GM21447 (cell line): ENCODE measurements around the gene GNL1.
"Not testable (repeated sequence)": the region's sequence is repeated elsewhere in the genome, so short reads cannot be mapped to it uniquely, and the experiment has no call there.

Experiments
- ATAC-seq: cut with Tn5 transposase; IDR thresholded peaks from one replicate; pipeline ENCODE4 v1.9.1; 2021; ENCODE audit not compliant: unreplicated experiment

The GNL1 gene

GRCh38 chr6:30500421-30501355 is 55.6 kb downstream of the GNL1 start:
- no peak for ATAC-seq

GRCh38 chr6:30498705-30499104 is 57.6 kb downstream of the GNL1 start:
- ATAC-seq = not testable (repeated sequence)

- no peak for ATAC-seq
Observed at GRCh38 chr6:30497714-30498113, 58.6 kb downstream of the GNL1 start.

GRCh38 chr6:30497261-30497599 is 59.1 kb downstream of the GNL1 start:
- not testable (repeated sequence) for ATAC-seq

GRCh38 chr6:30495993-30496392 is 60.3 kb downstream of the GNL1 start:
- ATAC-seq = no peak

GRCh38 chr6:30495060-30495459 is 61.2 kb downstream of the GNL1 start:
- ATAC-seq = not testable (repeated sequence)

GRCh38 chr6:30494291-30494861 is 61.9 kb downstream of the GNL1 start:
- no peak for ATAC-seq

- no peak for ATAC-seq
Observed at GRCh38 chr6:30493643-30494250, 62.5 kb downstream of the GNL1 start.

- no peak for ATAC-seq
Observed at GRCh38 chr6:30491991-30492952, 64.0 kb downstream of the GNL1 start.
